Mucosa of stomach (tissue), 1 donor: ENCODE results near the gene DPF3.

ENCODE experiments used
- H3K27me3 ChIP-seq: one replicate; pipeline ENCODE4 v1.7.0; 2013; ENCODE audit warnings: mild to moderate bottlenecking, low read length; ENCODE audit not compliant: control insufficient read depth, insufficient read depth
- H3K36me3 ChIP-seq: one replicate; pipeline ENCODE4 v1.7.0; 2013; ENCODE audit warnings: low read length; ENCODE audit not compliant: control insufficient read depth, insufficient read depth
- H3K4me1 ChIP-seq: one replicate; pipeline ENCODE4 v1.7.0; 2013; ENCODE audit warnings: mild to moderate bottlenecking, low read length; ENCODE audit not compliant: control insufficient read depth, insufficient read depth
- H3K4me3 ChIP-seq: one replicate; pipeline ENCODE4 v1.7.0; 2013; ENCODE audit warnings: low read length
- H3K9ac ChIP-seq: one replicate; pipeline ENCODE4 v1.7.0; 2013; ENCODE audit warnings: mild to moderate bottlenecking, low read length, moderate library complexity
- H3K9me3 ChIP-seq: one replicate; pipeline ENCODE4 v1.7.0; 2013; ENCODE audit warnings: mild to moderate bottlenecking, low read length, moderate library complexity; ENCODE audit not compliant: control insufficient read depth
- donor health status: Pancreatic carcinoma.

Gene DPF3

GRCh38 chr14:72801381-72801812 is 92.5 kb downstream of the DPF3 start:
- H3K9me3 ChIP-seq, result no peaks in the 10 kb centered on the region
- no peak overlapping the region for H3K9ac ChIP-seq
- no peaks in the 10 kb centered on the region for H3K36me3 ChIP-seq
- no peaks in the 10 kb centered on the region for H3K27me3 ChIP-seq
- no peak overlapping the region for H3K4me3 ChIP-seq
- H3K4me1 ChIP-seq, result no peaks in the 10 kb centered on the region

GRCh38 chr14:72800848-72801370 is 93.0 kb downstream of the DPF3 start:
- no peaks in the 10 kb centered on the region for H3K36me3 ChIP-seq
- no peaks in the 10 kb centered on the region for H3K9me3 ChIP-seq
- no peak overlapping the region for H3K9ac ChIP-seq

GRCh38 chr14:72800296-72800695 is 93.6 kb downstream of the DPF3 start:
- no peaks in the 10 kb centered on the region for H3K4me1 ChIP-seq
- H3K36me3 ChIP-seq, result no peaks in the 10 kb centered on the region
- H3K9me3 ChIP-seq, result no peaks in the 10 kb centered on the region
- H3K9ac ChIP-seq, result no peak overlapping the region
- no peak overlapping the region for H3K4me3 ChIP-seq
- no peaks in the 10 kb centered on the region for H3K27me3 ChIP-seq

More at GRCh38 chr14:72800848-72801370, 93.0 kb downstream of the DPF3 start:
- H3K4me3 ChIP-seq, result no peak overlapping the region
- no peaks in the 10 kb centered on the region for H3K27me3 ChIP-seq
- no peaks in the 10 kb centered on the region for H3K4me1 ChIP-seq

- no peaks in the 10 kb centered on the region for H3K9me3 ChIP-seq
- H3K9ac ChIP-seq, result no peak overlapping the region
- H3K27me3 ChIP-seq, result no peaks in the 10 kb centered on the region
- no peaks in the 10 kb centered on the region for H3K4me1 ChIP-seq
- H3K4me3 ChIP-seq, result no peak overlapping the region
- H3K36me3 ChIP-seq, result no peaks in the 10 kb centered on the region
These were observed 97.0 kb downstream of the DPF3 start for GRCh38 chr14:72796935-72797334.

GRCh38 chr14:72793156-72793939 is 100.6 kb downstream of the DPF3 start:
- Histone ChIP-seq H3K9me3 (no peaks in the 10 kb centered on the region), H3K4me1 (no peaks in the 10 kb centered on the region), H3K4me3 (no peak overlapping the region), H3K9ac (no peak overlapping the region), H3K27me3 (no peaks in the 10 kb centered on the region), H3K36me3 (no peaks in the 10 kb centered on the region)

GRCh38 chr14:72792051-72792788 is 101.7 kb downstream of the DPF3 start:
- H3K27me3 ChIP-seq, result no peaks in the 10 kb centered on the region
- H3K9ac ChIP-seq, result no peak overlapping the region
- no peak overlapping the region for H3K4me3 ChIP-seq
- H3K36me3 ChIP-seq, result no peaks in the 10 kb centered on the region
- H3K4me1 ChIP-seq, result no peaks in the 10 kb centered on the region
- H3K9me3 ChIP-seq, result no peaks in the 10 kb centered on the region

- Histone ChIP-seq H3K4me3 (no peak overlapping the region), H3K4me1 (no peaks in the 10 kb centered on the region), H3K9ac (no peak overlapping the region)
These were observed 102.9 kb downstream of the DPF3 start for GRCh38 chr14:72790887-72791566.

GRCh38 chr14:72788972-72789728 is 104.8 kb downstream of the DPF3 start:
- H3K27me3 ChIP-seq, result no peaks in the 10 kb centered on the region
- H3K36me3 ChIP-seq, result no peaks in the 10 kb centered on the region
- no peaks in the 10 kb centered on the region for H3K9me3 ChIP-seq
- H3K4me3 ChIP-seq, result no peak overlapping the region
- no peaks in the 10 kb centered on the region for H3K4me1 ChIP-seq
- no peak overlapping the region for H3K9ac ChIP-seq

More at GRCh38 chr14:72790887-72791566, 102.9 kb downstream of the DPF3 start:
- no peaks in the 10 kb centered on the region for H3K9me3 ChIP-seq
- no peaks in the 10 kb centered on the region for H3K36me3 ChIP-seq
- H3K27me3 ChIP-seq, result no peaks in the 10 kb centered on the region

GRCh38 chr14:72788255-72788654 is 105.6 kb downstream of the DPF3 start:
- H3K4me1 ChIP-seq, result no peaks in the 10 kb centered on the region
- H3K9ac ChIP-seq, result no peak overlapping the region
- no peaks in the 10 kb centered on the region for H3K9me3 ChIP-seq
- no peak overlapping the region for H3K4me3 ChIP-seq
- H3K27me3 ChIP-seq, result no peaks in the 10 kb centered on the region
- H3K36me3 ChIP-seq, result no peaks in the 10 kb centered on the region

- H3K36me3 ChIP-seq, result no peaks in the 10 kb centered on the region
- no peaks in the 10 kb centered on the region for H3K27me3 ChIP-seq
- H3K4me3 ChIP-seq, result no peak overlapping the region
- H3K4me1 ChIP-seq, result no peaks in the 10 kb centered on the region
- H3K9ac ChIP-seq, result no peak overlapping the region
- H3K9me3 ChIP-seq, result no peaks in the 10 kb centered on the region
These were observed 106.1 kb downstream of the DPF3 start for GRCh38 chr14:72787841-72788240.
